ENCODE results near the gene TMEM94. TPM values are rescaled to one million over a fixed set of nuclear protein-coding genes. Genes with fewer than 3 reads are reported as not detected.

The TMEM94 gene
- total and polyA plus RNA-seq, 2 of the 8 experiments (the other 6 are each of a cell fraction or from before 2014, with no cell fraction given) = 54.8 to 69.9 TPM

GRCh38 chr17:75542229-75542628 is 85.8 kb downstream of the TMEM94 start (continued):
- TF ChIP-seq BACH1 (IDR thresholded peaks at IDR 0.05; ENCODE audit: low read length) (no peak), SRF (IDR thresholded peaks at IDR 0.05; ENCODE audit: low read depth, low read length) (no peak), JUND (IDR thresholded peaks at IDR 0.05; ENCODE audit: low read length) (no peak), SP2 (IDR thresholded peaks at IDR 0.05; ENCODE audit: low read length) (no peak)

All from H1 (cell line).